HepG2 (cell line): ENCODE measurements around the gene WDCP. TPM values are rescaled to one million over a fixed set of nuclear protein-coding genes. Genes with fewer than 3 reads are reported as not detected.
"Not testable (repeated sequence)": the region's sequence is repeated elsewhere in the genome, so short reads cannot be mapped to it uniquely, and the experiment has no call there.

Experiments
- ATAC-seq: fragments of 200-7000 bp; cut with Tn5 transposase; 3 replicates; pipeline ENCODE4 v1.9.1; 2020; ENCODE audit warnings: mild to moderate bottlenecking, moderate library complexity
- BruUV-seq: library from RNA; stranded (reverse); fragments of 400-500 nt; replicated peaks from 2 replicates; lab custom pipeline; 2021; lab: Mats Ljungman, UMichigan
- CTCF ChIA-PET: fragments of 300-600 bp; formaldehyde crosslinking; extraction: SDS; loops from one replicate; lab custom pipeline; 2021; ENCODE audit warnings: low total read pairs, inconsistent platforms, low intra/inter-chr PET ratio; lab: Yijun Ruan, JAX
- POLR2A ChIA-PET: fragments of 350-600 bp; sonication (Branson Sonifier 250); formaldehyde crosslinking; loops from one replicate; lab custom pipeline; 2020; ENCODE audit warnings: antibody characterized with exemption, inconsistent platforms; lab: Yijun Ruan, JAX
- DNase-seq: peaks from one replicate; pipeline ENCODE4 v3.0.0-alpha.2; 2015; ENCODE audit warnings: low spot score
- FAIRE-seq: peaks from 3 replicates; lab custom pipeline; 2011; peaks lifted over from hg19 to GRCh38; lab: Jason Lieb, UNC
- H2AFZ ChIP-seq: one replicate; pipeline ENCODE4 v1.6.1; 2011; ENCODE audit warnings: low read length, inconsistent platforms
- H3K27ac ChIP-seq: fragments of 300-600 bp; 3 replicates; pipeline ENCODE4 v1.8.0; 2011; ENCODE audit warnings: mixed run types, mild to moderate bottlenecking, mixed read lengths, low read length, inconsistent platforms; ENCODE audit not compliant: insufficient read depth; ENCODE audit errors: extremely low read length
- H3K27me3 ChIP-seq, 2 experiments: fragments of 200-600 bp in 1 of 2; 2 replicates in 1 of 2; 3 replicates in 1 of 2; pipeline versions ENCODE4 v1.6.0 to v1.8.0; 2011; ENCODE audit warnings: low read length in 2 of 2, mild to moderate bottlenecking in 2 of 2, moderate library complexity in 2 of 2, inconsistent platforms in 1 of 2; ENCODE audit not compliant: insufficient read depth in 2 of 2, control insufficient read depth in 1 of 2
- H3K36me3 ChIP-seq, 2 experiments: fragments of 200-600 bp in 1 of 2; replicated peaks in 1 of 2; 2 replicates in 1 of 2; 3 replicates in 1 of 2; pipeline versions ENCODE4 v1.5.1 to v1.8.0; 2011; ENCODE audit warnings: low read length in 2 of 2, inconsistent platforms in 1 of 2; ENCODE audit not compliant: insufficient read depth in 2 of 2, control insufficient read depth in 1 of 2
- H3K4me1 ChIP-seq: 2 replicates; pipeline ENCODE4 v1.5.1; 2012; ENCODE audit warnings: low read length, inconsistent platforms; ENCODE audit not compliant: insufficient read depth
- H3K4me2 ChIP-seq: 2 replicates; pipeline ENCODE4 v1.6.0; 2011; ENCODE audit warnings: low read depth, low read length, inconsistent platforms
- H3K4me3 ChIP-seq, 3 experiments: fragments of 200-600 bp in 1 of 3; sonication (generic), shearing (Covaris generic) in 1 of 3; replicated peaks in 1 of 3; 2 replicates each; pipeline ENCODE4 v1.5.1; 2011 to 2016; ENCODE audit warnings: low read length in 3 of 3, inconsistent platforms in 2 of 3, low read depth in 2 of 3, mild to moderate bottlenecking in 2 of 3, control low read depth in 1 of 3, mixed read lengths in 1 of 3; ENCODE audit not compliant: insufficient read depth in 1 of 3
- H3K79me2 ChIP-seq: one replicate; pipeline ENCODE4 v1.6.1; 2011; ENCODE audit warnings: low read length, inconsistent platforms; ENCODE audit not compliant: insufficient read depth
- H3K9ac ChIP-seq: 2 replicates; pipeline ENCODE4 v1.6.0; 2011; ENCODE audit warnings: mild to moderate bottlenecking, low read depth, low read length, inconsistent platforms; ENCODE audit not compliant: insufficient read depth
- H3K9me3 ChIP-seq: 2 replicates; pipeline ENCODE4 v1.5.1; 2012; ENCODE audit warnings: mild to moderate bottlenecking, low read length
- H4K20me1 ChIP-seq: 2 replicates; pipeline ENCODE4 v1.6.0; 2011; ENCODE audit warnings: inconsistent platforms, mild to moderate bottlenecking, low read length, moderate library complexity; ENCODE audit not compliant: insufficient read depth
- ARID2 ChIP-seq: sonication (generic); formaldehyde crosslinking; IDR thresholded peaks from 2 replicates; pipeline ENCODE4 v1.8.1; 2022; ENCODE audit warnings: mild to moderate bottlenecking, missing genetic modification reagents, borderline replicate concordance
- CEBPG ChIP-seq: IDR thresholded peaks from 2 replicates; pipeline ENCODE4 v1.6.1; 2016
- ELF1 ChIP-seq: sonication (generic); formaldehyde crosslinking; IDR thresholded peaks from 2 replicates; pipeline ENCODE4 v1.4.0; 2020; ENCODE audit warnings: missing genetic modification reagents
- ETV5 ChIP-seq: IDR thresholded peaks from 2 replicates; pipeline ENCODE4 v1.6.1; 2018; ENCODE audit warnings: missing biosample characterization, missing genetic modification reagents, inconsistent platforms, borderline replicate concordance
- FOSL2 ChIP-seq: sonication (generic); formaldehyde crosslinking; IDR thresholded peaks from 2 replicates; pipeline ENCODE4 v1.4.0; 2020; ENCODE audit warnings: missing genetic modification reagents
- RBFOX2 ChIP-seq: fragments of 200-400 bp; formaldehyde crosslinking; IDR thresholded peaks from 2 replicates; pipeline ENCODE4 v1.6.1; 2017; ENCODE audit warnings: low read depth, mild to moderate bottlenecking, low read length
- REL ChIP-seq: sonication (generic); formaldehyde crosslinking; conservative IDR thresholded peaks from 2 replicates; pipeline ENCODE4 v1.8.0; 2022; ENCODE audit warnings: mild to moderate bottlenecking, missing genetic modification reagents, moderate library complexity
- SOX5 ChIP-seq: IDR thresholded peaks from 2 replicates; pipeline ENCODE4 v1.6.1; 2016; ENCODE audit warnings: borderline replicate concordance
- TEAD3 ChIP-seq: optimal IDR thresholded peaks from 2 replicates; pipeline ENCODE3; 2016; ENCODE audit warnings: borderline replicate concordance
- TGIF2 ChIP-seq: IDR thresholded peaks from 2 replicates; pipeline ENCODE4 v1.6.1; 2016; ENCODE audit warnings: control low read depth, missing compliant biosample characterization
- ZFP41 ChIP-seq: sonication (generic); formaldehyde crosslinking; IDR thresholded peaks from 2 replicates; pipeline ENCODE4 v1.4.0; 2020; ENCODE audit warnings: mild to moderate bottlenecking, missing genetic modification reagents, borderline replicate concordance
- ZNF121 ChIP-seq: sonication (generic); formaldehyde crosslinking; IDR thresholded peaks from 2 replicates; pipeline ENCODE4 v1.5.0; 2020; ENCODE audit warnings: mild to moderate bottlenecking, missing genetic modification reagents
- ZNF138 ChIP-seq: sonication (generic); formaldehyde crosslinking; IDR thresholded peaks from 2 replicates; pipeline ENCODE4 v1.5.0; 2020; ENCODE audit warnings: mild to moderate bottlenecking, low read depth, missing genetic modification reagents
- ZNF296 ChIP-seq: sonication (generic); formaldehyde crosslinking; conservative IDR thresholded peaks from 2 replicates; pipeline ENCODE4 v1.5.0; 2020; ENCODE audit warnings: mild to moderate bottlenecking, missing genetic modification reagents
- ZNF460 ChIP-seq: sonication (generic); formaldehyde crosslinking; IDR thresholded peaks from 2 replicates; pipeline ENCODE4 v1.5.1; 2020; ENCODE audit warnings: missing genetic modification reagents, mild to moderate bottlenecking, borderline replicate concordance
- ZNF567 ChIP-seq: sonication (generic); formaldehyde crosslinking; IDR thresholded peaks from 2 replicates; pipeline ENCODE4 v1.8.1; 2023; ENCODE audit warnings: mild to moderate bottlenecking, missing genetic modification reagents, borderline replicate concordance
- ZNF724P ChIP-seq: sonication (generic); formaldehyde crosslinking; IDR thresholded peaks from 2 replicates; pipeline ENCODE4 v1.8.0; 2022; ENCODE audit warnings: missing genetic modification reagents, borderline replicate concordance
- WGBS: methylation state at CpG from one replicate; pipeline ENCODE4 v1.1.6; 2017; ENCODE audit warnings: low lambda C conversion rate; 5-methylcytosine and 5-hydroxymethylcytosine counted together
- in situ Hi-C: cut with HindIII; loops from 2 replicates; pipeline ENCODE4 v1.10.0; 2017; ENCODE audit warnings: low pct_unique_long_range_greater_than_20kb; ENCODE audit not compliant: extremely low pct_ligation_motif_present
- intact Hi-C: fragments of 100-400 bp; cut with micrococcal nuclease; formaldehyde crosslinking; loops from one replicate; pipeline ENCODE4 v1.10.0; 2022; ENCODE audit not compliant: unreplicated experiment
- polyA plus RNA-seq, 8 experiments: library from polyadenylated mRNA; depleted of rRNA in 3 of 8; stranded (reverse) in 7 of 8; unstranded in 1 of 8; fragments of >200 nt; fragmentation: Illumina TruSeq in 4 of 8; extraction: Trizol in 4 of 8; gene quantifications; 2 replicates each; pipeline versions ENCODE4 v1.2.1 to v1.2.3, GENCODE V29; 2011 to 2016; ENCODE audit warnings: low read depth in 4 of 8, missing spikeins in 1 of 8, mixed read lengths in 1 of 8; ENCODE audit not compliant: insufficient read depth in 1 of 8
- total RNA-seq, 5 experiments: library from RNA; depleted of rRNA; stranded (reverse); fragments of >200 nt; fragmentation: Illumina TruSeq; extraction: Trizol; gene quantifications; 2 replicates each; pipeline ENCODE4 v1.2.3, GENCODE V29; 2016; ENCODE audit warnings: low read depth in 1 of 5

WDCP gene
- total and polyA plus RNA-seq, 2 of the 13 experiments (the other 11 are each of a cell fraction or from before 2014, with no cell fraction given) = 17.4 to 22.6 TPM

DNA sequence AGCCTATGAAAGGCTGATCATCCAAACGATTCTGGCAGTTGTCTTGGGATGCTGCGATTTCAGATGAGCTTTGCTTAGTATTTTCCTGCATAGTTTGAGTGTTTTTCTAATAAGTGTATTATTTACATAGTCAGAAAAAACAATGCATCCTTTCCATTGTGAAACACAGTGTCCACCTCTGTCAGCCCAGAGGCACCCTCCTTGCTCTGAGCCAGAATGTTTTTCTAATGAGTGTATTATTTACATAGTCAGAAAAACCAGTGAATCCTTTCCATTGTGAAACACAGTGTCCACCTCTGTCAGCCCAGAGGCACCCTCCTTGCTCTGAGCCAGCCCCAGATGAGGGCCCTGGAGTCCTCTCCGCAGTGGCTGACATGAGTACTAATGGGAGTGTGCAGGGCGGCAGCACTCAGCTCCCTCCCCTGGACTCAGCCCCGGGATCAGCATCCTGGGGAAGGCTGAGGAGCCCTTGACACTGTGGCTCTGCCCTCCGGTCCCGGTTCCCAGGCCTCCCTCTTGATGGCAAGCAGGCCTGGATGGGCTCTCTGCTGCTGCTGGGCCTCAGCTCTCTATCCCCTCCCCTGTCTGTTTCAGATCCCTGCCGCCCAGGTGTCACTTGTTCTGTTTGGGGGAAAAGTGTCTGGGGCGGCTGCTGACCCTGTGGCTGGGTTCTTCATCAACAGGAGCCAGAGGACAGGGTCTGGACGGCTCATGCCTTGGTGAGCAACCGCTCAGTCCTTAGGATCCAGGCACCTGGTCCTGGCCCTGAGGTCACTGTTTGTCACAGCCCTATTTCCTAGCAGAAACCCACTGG lies 31.4 kb downstream of the WDCP start (continued):
- 0 out of 2 replicates have a peak, but pooled peaks have one; percentile 14 for TF ChIP-seq ELF1 (CRISPR knock-in tag)
- TF ChIP-seq ZNF296 (CRISPR knock-in tag) = peak; percentile 81; the same call in 1 of the 2 replicates
- TF ChIP-seq REL (CRISPR knock-in tag) = no peak
- TF ChIP-seq RBFOX2 = peak; percentile 45; the same call in 1 of the 2 replicates
- no peak for TF ChIP-seq ZNF567 (CRISPR knock-in tag)
- TF ChIP-seq ARID2 (CRISPR knock-in tag) = 0 out of 2 replicates have a peak, but pooled peaks have one; percentile 16
- no peak; the same call in 1 of the 2 replicates for TF ChIP-seq ZNF138 (CRISPR knock-in tag)
- TF ChIP-seq ZNF724P (CRISPR knock-in tag) = peak; percentile 78

- BruUV-seq = TSS peak; percentile 90
- H2AFZ ChIP-seq, ATAC-seq, H3K36me3 ChIP-seq, H3K27me3 ChIP-seq, H4K20me1 ChIP-seq, DNase-seq, H3K9ac ChIP-seq, H3K79me2 ChIP-seq, in situ Hi-C loops, H3K9me3 ChIP-seq: not testable (repeated sequence)
- POLR2A ChIA-PET = interaction anchor here (0.7 to 6.3 kb wide), 18 partner anchors 8 to 89 kb away, joined by 3 to 91 read pairs (median 6); partner anchors contain the start of genes ATAD2B, FKBP1B, SF3B6 and TP53I3
- WGBS = 68% methylated on average over 6 of the region's 6 CpGs
- intact Hi-C loops = loop anchor here (1.0 to 2.0 kb wide), 3 partner anchors 32 to 88 kb away; partner anchors contain the start of genes ATAD2B, SF3B6 and WDCP
- CTCF ChIA-PET = interaction anchor here (1.0 kb wide), 1 partner anchor 46 kb away, joined by 3 read pairs; no protein-coding TSS in a partner anchor
- Histone ChIP-seq H3K4me3 (peak overlapping the region in 1 of 3 experiments; percentile 70; a peak in 2 of 6 replicates), H3K4me1 (peaks cover 41% of the 10 kb centered on the region), H3K4me2 (peak overlapping the region; percentile 89), H3K27ac (peak overlapping the region; percentile 46)
- peak; percentile 39 for FAIRE-seq
- TF ChIP-seq CEBPG (CRISPR knock-in tag) (peak; percentile 10; the same call in 1 of the 2 replicates), FOSL2 (CRISPR knock-in tag) (peak; percentile 35; the same call in 1 of the 2 replicates), ZNF121 (CRISPR knock-in tag) (peak; percentile 41; the same call in 1 of the 2 replicates), ZNF460 (CRISPR knock-in tag) (peak; percentile 50; the same call in 1 of the 2 replicates), ZFP41 (CRISPR knock-in tag) (0 out of 2 replicates have a peak, but pooled peaks have one; percentile 55), ETV5 (CRISPR knock-in tag) (peak; percentile 23; the same call in 1 of the 2 replicates), TEAD3 (CRISPR knock-in tag) (peak; percentile 73), SOX5 (CRISPR knock-in tag) (peak; percentile 15; the same call in 1 of the 2 replicates), TGIF2 (CRISPR knock-in tag) (peak; percentile 38; the same call in 1 of the 2 replicates)
These were observed 32.3 kb downstream of the WDCP start for GRCh38 chr2:24014902-24015301.
